Lower leg skin (tissue), 3 donors: ENCODE measurements around the gene KIF25.

Source experiments
- CTCF ChIP-seq, 3 donors: fragments of 450-650 bp; IDR thresholded peaks; one replicate each; pipeline ENCODE4 v1.5.1; 2016; ENCODE audit warnings: antibody characterized with exemption in 3 of 3, mild to moderate bottlenecking in 3 of 3, moderate library complexity in 2 of 3
- POLR2A ChIP-seq, 2 donors: fragments of 450-650 bp; IDR thresholded peaks; one replicate each; pipeline ENCODE4 v1.6.1; 2016 to 2017; ENCODE audit warnings: antibody characterized with exemption in 2 of 2, mild to moderate bottlenecking in 1 of 2, moderate library complexity in 1 of 2

DNA sequence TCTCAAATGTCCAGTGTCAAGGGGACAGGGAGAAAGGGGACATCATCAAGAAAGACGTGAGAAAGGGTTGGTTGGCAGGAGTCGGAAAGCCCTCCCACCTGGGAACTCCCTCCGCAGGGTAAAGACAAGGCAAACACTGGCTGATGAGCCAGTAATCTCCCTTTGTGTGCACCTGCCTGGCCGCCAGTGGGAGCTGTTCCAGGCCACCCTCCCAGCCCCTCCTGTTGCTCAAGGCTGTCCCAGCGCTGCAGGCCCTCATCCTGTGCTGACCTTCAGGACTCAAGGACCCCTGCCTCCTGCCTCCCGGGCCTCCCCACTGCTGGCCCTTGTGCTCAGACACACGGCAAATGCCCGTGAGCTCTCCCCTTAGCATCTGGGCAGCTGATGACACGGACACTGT lies 74.1 kb downstream of the KIF25 start:
- TF ChIP-seq CTCF (IDR thresholded peaks at IDR 0.05) (no peak), POLR2A (IDR thresholded peaks at IDR 0.05) (no peak)
